ENCODE measurements around the gene RCAN1.

The RCAN1 gene

DNA sequence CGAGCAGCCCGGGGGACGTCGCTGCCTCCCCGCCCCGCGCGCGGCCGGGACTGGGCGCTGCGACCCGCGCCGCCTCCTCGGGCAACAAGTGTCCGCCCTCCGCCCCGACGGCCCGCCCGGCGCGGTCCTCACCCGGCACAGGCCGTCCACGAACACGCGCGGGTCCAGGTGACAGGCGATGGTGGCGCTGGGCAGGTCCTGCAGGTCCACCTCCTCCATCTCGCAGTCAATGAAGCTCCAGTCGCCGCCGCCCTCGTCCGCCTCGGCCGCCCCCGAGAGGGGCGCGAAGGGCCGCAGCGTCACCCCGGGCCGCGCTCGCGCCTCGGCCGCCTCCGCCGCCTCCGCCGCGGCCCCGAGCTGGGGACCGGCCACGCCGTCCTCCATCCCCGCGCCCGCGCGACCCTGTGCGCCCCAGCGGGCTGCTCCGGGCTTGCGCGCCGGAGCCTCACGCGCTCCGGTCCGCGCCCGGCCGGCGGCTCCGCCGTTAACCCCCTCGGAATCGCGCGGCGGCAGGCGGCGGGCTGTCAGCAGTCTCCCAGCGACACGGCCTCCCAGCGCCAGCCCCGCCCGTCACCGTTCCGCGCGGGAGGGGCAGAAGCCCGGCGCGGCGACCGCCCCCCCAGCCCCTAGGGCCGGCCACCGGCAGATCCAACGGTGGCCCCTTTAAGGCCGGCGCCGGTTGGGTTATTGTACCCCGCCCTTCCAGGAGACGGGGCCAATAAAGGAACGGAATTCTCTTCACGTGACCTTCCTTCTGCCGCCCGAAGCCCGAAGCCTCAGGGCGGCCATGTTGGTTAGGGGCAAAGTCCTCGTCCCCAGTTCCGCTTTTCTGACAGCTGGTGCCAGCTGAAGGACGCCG is at the start of gene RCAN1 (continued):
- TF ChIP-seq, protein P1, sequence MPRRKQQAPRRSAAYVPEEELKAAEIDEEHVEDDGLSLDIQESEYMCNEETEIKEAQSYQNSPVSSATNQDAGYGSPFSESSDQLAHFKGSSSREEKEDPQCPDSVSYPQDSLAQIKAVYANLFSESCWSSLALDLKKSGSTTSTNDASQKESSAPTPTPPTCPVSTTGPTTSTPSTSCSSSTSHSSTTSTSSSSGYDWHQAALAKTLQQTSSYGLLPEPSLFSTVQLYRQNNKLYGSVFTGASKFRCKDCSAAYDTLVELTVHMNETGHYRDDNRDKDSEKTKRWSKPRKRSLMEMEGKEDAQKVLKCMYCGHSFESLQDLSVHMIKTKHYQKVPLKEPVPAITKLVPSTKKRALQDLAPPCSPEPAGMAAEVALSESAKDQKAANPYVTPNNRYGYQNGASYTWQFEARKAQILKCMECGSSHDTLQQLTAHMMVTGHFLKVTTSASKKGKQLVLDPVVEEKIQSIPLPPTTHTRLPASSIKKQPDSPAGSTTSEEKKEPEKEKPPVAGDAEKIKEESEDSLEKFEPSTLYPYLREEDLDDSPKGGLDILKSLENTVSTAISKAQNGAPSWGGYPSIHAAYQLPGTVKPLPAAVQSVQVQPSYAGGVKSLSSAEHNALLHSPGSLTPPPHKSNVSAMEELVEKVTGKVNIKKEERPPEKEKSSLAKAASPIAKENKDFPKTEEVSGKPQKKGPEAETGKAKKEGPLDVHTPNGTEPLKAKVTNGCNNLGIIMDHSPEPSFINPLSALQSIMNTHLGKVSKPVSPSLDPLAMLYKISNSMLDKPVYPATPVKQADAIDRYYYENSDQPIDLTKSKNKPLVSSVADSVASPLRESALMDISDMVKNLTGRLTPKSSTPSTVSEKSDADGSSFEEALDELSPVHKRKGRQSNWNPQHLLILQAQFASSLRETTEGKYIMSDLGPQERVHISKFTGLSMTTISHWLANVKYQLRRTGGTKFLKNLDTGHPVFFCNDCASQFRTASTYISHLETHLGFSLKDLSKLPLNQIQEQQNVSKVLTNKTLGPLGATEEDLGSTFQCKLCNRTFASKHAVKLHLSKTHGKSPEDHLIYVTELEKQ (tag by site-specific recombination; IDR thresholded peaks at IDR 0.05; ENCODE audit: borderline replicate concordance), result no peak
- TF ChIP-seq ZNF121 (tag by site-specific recombination; IDR thresholded peaks at IDR 0.05) (no peak), ZNF621 (tag by site-specific recombination; IDR thresholded peaks at IDR 0.05) (no peak), ZNF514 (tag by site-specific recombination; IDR thresholded peaks at IDR 0.05) (no peak), SALL2 (tag by site-specific recombination; IDR thresholded peaks at IDR 0.05; ENCODE audit: borderline replicate concordance) (no peak), ZNF433 (tag by site-specific recombination; IDR thresholded peaks at IDR 0.05; ENCODE audit: low read depth) (no peak), KLF1 (tag by site-specific recombination; IDR thresholded peaks at IDR 0.05) (peak; percentile 92), ZNF658 (tag by site-specific recombination; IDR thresholded peaks at IDR 0.05) (no peak), FEZF1 (tag by site-specific recombination; IDR thresholded peaks at IDR 0.05) (no peak), ZNF654 (tag by site-specific recombination; IDR thresholded peaks at IDR 0.05; ENCODE audit: low read depth) (no peak), SP2 (tag by site-specific recombination; IDR thresholded peaks at IDR 0.05) (peak; percentile 84), ZBTB7A (tag by site-specific recombination; IDR thresholded peaks at IDR 0.05; ENCODE audit: low read depth) (no peak), ZNF660 (tag by site-specific recombination; IDR thresholded peaks at IDR 0.05) (peak; percentile 51; the same call in 1 of the 2 replicates), ZNF473 (tag by site-specific recombination; IDR thresholded peaks at IDR 0.05) (no peak), ZNF394 (tag by site-specific recombination; IDR thresholded peaks at IDR 0.05; ENCODE audit: borderline replicate concordance) (peak; percentile 38; the same call in 1 of the 2 replicates), OVOL3 (tag by site-specific recombination; IDR thresholded peaks at IDR 0.05) (peak; percentile 20; the same call in 1 of the 2 replicates), MZF1 (tag by site-specific recombination; IDR thresholded peaks at IDR 0.05; ENCODE audit: borderline replicate concordance) (no peak)
- TF ChIP-seq, protein P2, sequence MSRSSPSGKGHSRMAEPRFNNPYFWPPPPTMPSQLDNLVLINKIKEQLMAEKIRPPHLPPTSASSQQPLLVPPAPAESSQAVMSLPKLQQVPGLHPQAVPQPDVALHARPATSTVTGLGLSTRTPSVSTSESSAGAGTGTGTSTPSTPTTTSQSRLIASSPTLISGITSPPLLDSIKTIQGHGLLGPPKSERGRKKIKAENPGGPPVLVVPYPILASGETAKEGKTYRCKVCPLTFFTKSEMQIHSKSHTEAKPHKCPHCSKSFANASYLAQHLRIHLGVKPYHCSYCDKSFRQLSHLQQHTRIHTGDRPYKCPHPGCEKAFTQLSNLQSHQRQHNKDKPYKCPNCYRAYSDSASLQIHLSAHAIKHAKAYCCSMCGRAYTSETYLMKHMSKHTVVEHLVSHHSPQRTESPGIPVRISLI (tag by site-specific recombination; IDR thresholded peaks at IDR 0.05), result no peak
- TF ChIP-seq, protein P3, sequence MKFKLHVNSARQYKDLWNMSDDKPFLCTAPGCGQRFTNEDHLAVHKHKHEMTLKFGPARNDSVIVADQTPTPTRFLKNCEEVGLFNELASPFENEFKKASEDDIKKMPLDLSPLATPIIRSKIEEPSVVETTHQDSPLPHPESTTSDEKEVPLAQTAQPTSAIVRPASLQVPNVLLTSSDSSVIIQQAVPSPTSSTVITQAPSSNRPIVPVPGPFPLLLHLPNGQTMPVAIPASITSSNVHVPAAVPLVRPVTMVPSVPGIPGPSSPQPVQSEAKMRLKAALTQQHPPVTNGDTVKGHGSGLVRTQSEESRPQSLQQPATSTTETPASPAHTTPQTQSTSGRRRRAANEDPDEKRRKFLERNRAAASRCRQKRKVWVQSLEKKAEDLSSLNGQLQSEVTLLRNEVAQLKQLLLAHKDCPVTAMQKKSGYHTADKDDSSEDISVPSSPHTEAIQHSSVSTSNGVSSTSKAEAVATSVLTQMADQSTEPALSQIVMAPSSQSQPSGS (tag by site-specific recombination; IDR thresholded peaks at IDR 0.05; ENCODE audit: low read depth), result no peak
- TF ChIP-seq, protein P4, sequence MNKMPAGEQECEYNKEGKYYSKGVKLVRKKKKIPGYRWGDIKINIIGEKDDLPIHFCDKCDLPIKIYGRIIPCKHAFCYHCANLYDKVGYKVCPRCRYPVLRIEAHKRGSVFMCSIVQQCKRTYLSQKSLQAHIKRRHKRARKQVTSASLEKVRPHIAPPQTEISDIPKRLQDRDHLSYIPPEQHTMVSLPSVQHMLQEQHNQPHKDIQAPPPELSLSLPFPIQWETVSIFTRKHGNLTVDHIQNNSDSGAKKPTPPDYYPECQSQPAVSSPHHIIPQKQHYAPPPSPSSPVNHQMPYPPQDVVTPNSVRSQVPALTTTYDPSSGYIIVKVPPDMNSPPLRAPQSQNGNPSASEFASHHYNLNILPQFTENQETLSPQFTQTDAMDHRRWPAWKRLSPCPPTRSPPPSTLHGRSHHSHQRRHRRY (tag by site-specific recombination; IDR thresholded peaks at IDR 0.05), result no peak
- TF ChIP-seq, protein P5, sequence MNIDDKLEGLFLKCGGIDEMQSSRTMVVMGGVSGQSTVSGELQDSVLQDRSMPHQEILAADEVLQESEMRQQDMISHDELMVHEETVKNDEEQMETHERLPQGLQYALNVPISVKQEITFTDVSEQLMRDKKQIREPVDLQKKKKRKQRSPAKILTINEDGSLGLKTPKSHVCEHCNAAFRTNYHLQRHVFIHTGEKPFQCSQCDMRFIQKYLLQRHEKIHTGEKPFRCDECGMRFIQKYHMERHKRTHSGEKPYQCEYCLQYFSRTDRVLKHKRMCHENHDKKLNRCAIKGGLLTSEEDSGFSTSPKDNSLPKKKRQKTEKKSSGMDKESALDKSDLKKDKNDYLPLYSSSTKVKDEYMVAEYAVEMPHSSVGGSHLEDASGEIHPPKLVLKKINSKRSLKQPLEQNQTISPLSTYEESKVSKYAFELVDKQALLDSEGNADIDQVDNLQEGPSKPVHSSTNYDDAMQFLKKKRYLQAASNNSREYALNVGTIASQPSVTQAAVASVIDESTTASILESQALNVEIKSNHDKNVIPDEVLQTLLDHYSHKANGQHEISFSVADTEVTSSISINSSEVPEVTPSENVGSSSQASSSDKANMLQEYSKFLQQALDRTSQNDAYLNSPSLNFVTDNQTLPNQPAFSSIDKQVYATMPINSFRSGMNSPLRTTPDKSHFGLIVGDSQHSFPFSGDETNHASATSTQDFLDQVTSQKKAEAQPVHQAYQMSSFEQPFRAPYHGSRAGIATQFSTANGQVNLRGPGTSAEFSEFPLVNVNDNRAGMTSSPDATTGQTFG (tag by site-specific recombination; IDR thresholded peaks at IDR 0.05; ENCODE audit: borderline replicate concordance), result no peak
